ENCODE data around the gene IRF2. TPM values are rescaled to one million over a fixed set of nuclear protein-coding genes. Genes with fewer than 3 reads are reported as not detected.

Gene IRF2
- total and polyA plus RNA-seq, 2 of the 8 experiments (the other 6 are each of a cell fraction or from before 2014, with no cell fraction given): 13.8 to 17.0 TPM

- no peak for FAIRE-seq
- Histone ChIP-seq H3K4me2 (ENCODE audit: insufficient read depth in 1 of 2, low read depth in 2 of 2, low read length in 2 of 2) (no peak overlapping the region), H2BK12ac (ENCODE audit: low read depth, low read length) (no peak overlapping the region), H3K4me3 (ENCODE audit: extremely low read depth in 1 of 4, insufficient read depth in 2 of 4, low read depth in 3 of 4, low read length in 4 of 4) (no peak overlapping the region), H3K18ac (ENCODE audit: extremely low read depth, low read length) (no peak overlapping the region), H4K8ac (ENCODE audit: extremely low read depth, insufficient read depth, low read length) (no peak overlapping the region), H3K9me3 (ENCODE audit: insufficient read depth in 2 of 2, low read depth in 1 of 2, low read length in 1 of 2) (no peaks in the 10 kb centered on the region), H3K56ac (replicated peaks; ENCODE audit: insufficient read length, low read depth, low read length) (no peak overlapping the region), H4K5ac (ENCODE audit: insufficient read length, low read depth, low read length) (no peak overlapping the region), H3K4me1 (replicated peaks in 1 of 4; ENCODE audit: control insufficient read depth in 3 of 4, insufficient read depth in 4 of 4, low read length in 3 of 4) (peaks cover 5 to 9% (median 7%) of the 10 kb centered on the region in 4 experiments; a peak in 6 of 7 replicates), H3K79me1 (ENCODE audit: low read depth, low read length) (no peaks in the 10 kb centered on the region), H2AFZ (ENCODE audit: low read length) (no peak overlapping the region), H3K23me2 (ENCODE audit: low read depth, low read length) (no peaks in the 10 kb centered on the region), H2AK5ac (ENCODE audit: low read depth, low read length) (no peak overlapping the region; the same call in 1 of the 2 replicates), H3K23ac (ENCODE audit: insufficient read length) (no peak overlapping the region), H2BK15ac (ENCODE audit: low read length) (no peak overlapping the region), H2BK20ac (ENCODE audit: low read length) (no peak overlapping the region), H4K20me1 (replicated peaks in 1 of 2; ENCODE audit: control insufficient read depth in 1 of 2, insufficient read depth in 2 of 2, low read length in 2 of 2) (no peaks in the 10 kb centered on the region), H3K27me3 (replicated peaks in 1 of 4; ENCODE audit: control insufficient read depth in 3 of 4, extremely low read depth in 1 of 4, insufficient read depth in 3 of 4, low read length in 3 of 4) (no peaks in the 10 kb centered on the region), H3K9ac (replicated peaks in 1 of 4; ENCODE audit: extremely low read depth in 1 of 4, low read depth in 3 of 4, low read length in 3 of 4) (no peak overlapping the region), H3K4ac (replicated peaks; ENCODE audit: insufficient read length, low read depth, low read length) (no peak overlapping the region), H2BK120ac (replicated peaks; ENCODE audit: low read depth, low read length) (no peak overlapping the region), H3K27ac (ENCODE audit: low read depth, low read length) (no peak overlapping the region), H3K79me2 (ENCODE audit: control insufficient read depth in 1 of 2, insufficient read depth in 2 of 2, low read length in 2 of 2) (no peaks in the 10 kb centered on the region), H3K14ac (ENCODE audit: insufficient read length) (no peak overlapping the region), H2BK5ac (ENCODE audit: low read depth, low read length) (no peak overlapping the region), H4K91ac (replicated peaks; ENCODE audit: insufficient read length, low read length) (no peak overlapping the region), H3K36me3 (ENCODE audit: control insufficient read depth in 2 of 4, insufficient read depth in 4 of 4, low read length in 3 of 4) (peaks cover 0 to 17% (median under 1%) of the 10 kb centered on the region in 4 experiments; a peak in 2 of 8 replicates)
- ChIA-PET CTCF (ENCODE audit: partially characterized antibody) (interaction anchor here (0.9 to 1.7 kb wide), 3 partner anchors 21 to 39 kb away, joined by 3 read pairs; no protein-coding TSS in a partner anchor), POLR2A (ENCODE audit: partially characterized antibody) (no interaction called here)
- 92% methylated on average over 9 of the region's 9 CpGs; no CpG with 5 or more reads in 1 of the 2 experiments for WGBS, 2 experiments (ENCODE audit: extremely low coverage in 1 of 2, insufficient coverage in 1 of 2, insufficient read length in 1 of 2, insufficient replicate concordance in 2 of 2, low coverage in 1 of 2, low lambda C conversion rate in 2 of 2, missing lambda C conversion rate in 1 of 2)
- no peak for DNase-seq (ENCODE audit: low read depth in 1 of 2, low spot score in 2 of 2)
- TF ChIP-seq RAD21 (IDR thresholded peaks at IDR 0.05 in 1 of 2, conservative IDR thresholded peaks at IDR 0.05 in 1 of 2; ENCODE audit: low read depth in 2 of 2, low read length in 2 of 2) (no peak), JUND (IDR thresholded peaks at IDR 0.05; ENCODE audit: low read length) (no peak), RFX5 (IDR thresholded peaks at IDR 0.05; ENCODE audit: borderline replicate concordance, low read depth, low read length) (no peak), EZH2 (IDR thresholded peaks at IDR 0.05; ENCODE audit: low read depth, low read length, severe bottlenecking) (no peak), SP1 (IDR thresholded peaks at IDR 0.05; ENCODE audit: low read depth, low read length) (no peak), CHD1 (IDR thresholded peaks at IDR 0.05; ENCODE audit: low read depth, low read length) (no peak), KDM4A (IDR thresholded peaks at IDR 0.05; ENCODE audit: low read depth, low read length, severe bottlenecking) (no peak), RNF2 (IDR thresholded peaks at IDR 0.05; ENCODE audit: borderline replicate concordance, low read depth, low read length, missing control alignments, poor library complexity, severe bottlenecking) (no peak), SUZ12 (IDR thresholded peaks at IDR 0.05; ENCODE audit: low read length) (no peak)
Measured at GRCh38 chr4:184409502-184409901, 64.8 kb downstream of the IRF2 start.
